ENCODE measurements around the gene C2CD2. TPM values are rescaled to one million over a fixed set of nuclear protein-coding genes. Genes with fewer than 3 reads are reported as not detected.

The C2CD2 gene
- total RNA-seq, 1 experiment from 2014 or later = 50.4 TPM

DNA sequence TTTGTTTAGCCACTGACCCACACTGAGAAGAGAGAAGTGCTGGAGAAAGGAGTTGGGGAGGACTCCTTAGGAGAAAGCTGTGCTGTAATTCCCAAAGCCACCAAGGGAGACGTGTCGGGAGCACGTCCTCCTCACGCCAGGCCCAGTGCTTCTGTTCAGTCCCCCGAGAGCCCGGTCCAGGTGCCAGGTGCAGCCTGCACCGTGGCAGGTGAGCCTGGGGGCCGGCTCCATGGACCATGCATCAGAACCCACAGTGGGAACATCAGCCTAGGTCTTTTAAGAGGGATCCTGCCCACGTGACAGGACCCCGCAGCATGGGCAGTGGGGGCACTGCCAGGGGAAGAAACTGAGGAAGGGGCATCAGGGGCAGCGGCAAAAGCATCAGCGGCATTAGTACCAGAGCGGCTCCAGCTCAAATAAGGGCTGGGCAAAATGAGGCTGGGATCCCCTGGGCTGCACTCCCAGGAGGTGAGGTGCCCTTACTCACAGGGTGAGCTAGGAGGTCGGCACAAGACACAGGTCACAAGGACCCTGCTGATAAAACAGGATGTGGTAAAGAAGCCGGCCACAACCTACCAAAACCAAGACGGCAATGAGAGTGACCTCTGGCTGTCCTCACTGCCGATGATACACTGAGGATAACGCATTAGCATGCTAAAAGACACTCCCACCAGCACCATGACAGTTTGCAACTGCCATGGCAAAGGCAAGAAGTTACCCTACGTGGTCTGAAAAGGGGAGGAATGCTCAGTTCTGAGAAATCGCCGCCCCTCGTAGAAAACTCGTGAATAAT is 50.1 kb downstream of the C2CD2 start:
- H3K27me3 ChIP-seq (ENCODE audit: low read length) = no peaks in the 10 kb centered on the region
- no peak overlapping the region for H2AFZ ChIP-seq (ENCODE audit: low read length)
- no peak overlapping the region for H3K9ac ChIP-seq (ENCODE audit: low read length)
- no peak overlapping the region for H3K27ac ChIP-seq (ENCODE audit: low read length)
- DNase-seq (no peak), ATAC-seq (no peak)
- H4K20me1 ChIP-seq (ENCODE audit: low read length) = no peaks in the 10 kb centered on the region
- no peaks in the 10 kb centered on the region for H3K4me1 ChIP-seq (ENCODE audit: insufficient read depth, low read length)
- no peaks in the 10 kb centered on the region for H3K9me2 ChIP-seq (replicated peaks; ENCODE audit: low read length)
- no peak for TF ChIP-seq EZH2phosphoT487 (IDR thresholded peaks at IDR 0.05; ENCODE audit: borderline replicate concordance, low read length)
- no peak for TF ChIP-seq EZH2 (IDR thresholded peaks at IDR 0.05; ENCODE audit: low read length, unreplicated experiment)
- TF ChIP-seq, protein P1, sequence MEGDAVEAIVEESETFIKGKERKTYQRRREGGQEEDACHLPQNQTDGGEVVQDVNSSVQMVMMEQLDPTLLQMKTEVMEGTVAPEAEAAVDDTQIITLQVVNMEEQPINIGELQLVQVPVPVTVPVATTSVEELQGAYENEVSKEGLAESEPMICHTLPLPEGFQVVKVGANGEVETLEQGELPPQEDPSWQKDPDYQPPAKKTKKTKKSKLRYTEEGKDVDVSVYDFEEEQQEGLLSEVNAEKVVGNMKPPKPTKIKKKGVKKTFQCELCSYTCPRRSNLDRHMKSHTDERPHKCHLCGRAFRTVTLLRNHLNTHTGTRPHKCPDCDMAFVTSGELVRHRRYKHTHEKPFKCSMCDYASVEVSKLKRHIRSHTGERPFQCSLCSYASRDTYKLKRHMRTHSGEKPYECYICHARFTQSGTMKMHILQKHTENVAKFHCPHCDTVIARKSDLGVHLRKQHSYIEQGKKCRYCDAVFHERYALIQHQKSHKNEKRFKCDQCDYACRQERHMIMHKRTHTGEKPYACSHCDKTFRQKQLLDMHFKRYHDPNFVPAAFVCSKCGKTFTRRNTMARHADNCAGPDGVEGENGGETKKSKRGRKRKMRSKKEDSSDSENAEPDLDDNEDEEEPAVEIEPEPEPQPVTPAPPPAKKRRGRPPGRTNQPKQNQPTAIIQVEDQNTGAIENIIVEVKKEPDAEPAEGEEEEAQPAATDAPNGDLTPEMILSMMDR (conservative IDR thresholded peaks at IDR 0.05; ENCODE audit: low read depth, low read length) = no peak
- ChIA-PET POLR2A (ENCODE audit: unreplicated experiment) (no interaction called here), CTCF (no interaction called here)
- H3K4me2 ChIP-seq (ENCODE audit: low read length) = no peak overlapping the region
- no peak overlapping the region for H3K4me3 ChIP-seq (ENCODE audit: low read length)
- no TSS peak for BruUV-seq (replicated peaks)
- no peaks in the 10 kb centered on the region for H3K9me3 ChIP-seq (ENCODE audit: low read length)
- no peaks in the 10 kb centered on the region for H3K79me2 ChIP-seq (ENCODE audit: low read length)
- intact Hi-C loops (cut with micrococcal nuclease) = no loop called here
- no peaks in the 10 kb centered on the region for H3F3A ChIP-seq (ENCODE audit: low read length, unreplicated experiment)
- H3K36me3 ChIP-seq (ENCODE audit: low read depth, low read length) = peaks cover 43% of the 10 kb centered on the region

GRCh38 chr21:41902946-41903345 is 50.9 kb downstream of the C2CD2 start:
- H3K9me2 ChIP-seq (replicated peaks; ENCODE audit: low read length) = no peaks in the 10 kb centered on the region
- BruUV-seq (replicated peaks) = no TSS peak
- ATAC-seq (no peak), DNase-seq (no peak)
- intact Hi-C loops (cut with micrococcal nuclease) = no loop called here
- H3K27me3 ChIP-seq (ENCODE audit: low read length) = no peaks in the 10 kb centered on the region
- no peak overlapping the region for H3K4me2 ChIP-seq (ENCODE audit: low read length)
- no peak overlapping the region for H3K4me3 ChIP-seq (ENCODE audit: low read length)
- peaks cover 39% of the 10 kb centered on the region for H3K36me3 ChIP-seq (ENCODE audit: low read depth, low read length)
- no peak for TF ChIP-seq EZH2 (IDR thresholded peaks at IDR 0.05; ENCODE audit: low read length, unreplicated experiment)
- no peaks in the 10 kb centered on the region for H4K20me1 ChIP-seq (ENCODE audit: low read length)
- H3K4me1 ChIP-seq (ENCODE audit: insufficient read depth, low read length) = no peaks in the 10 kb centered on the region
- POLR2A ChIA-PET (ENCODE audit: unreplicated experiment) = no interaction called here
- no peak overlapping the region for H3K9ac ChIP-seq (ENCODE audit: low read length)
- CTCF ChIA-PET = no interaction called here
- no peaks in the 10 kb centered on the region for H3F3A ChIP-seq (ENCODE audit: low read length, unreplicated experiment)
- H3K79me2 ChIP-seq (ENCODE audit: low read length) = no peaks in the 10 kb centered on the region
- H3K27ac ChIP-seq (ENCODE audit: low read length) = no peak overlapping the region
- H3K9me3 ChIP-seq (ENCODE audit: low read length) = no peaks in the 10 kb centered on the region
- no peak overlapping the region for H2AFZ ChIP-seq (ENCODE audit: low read length)

DNA sequence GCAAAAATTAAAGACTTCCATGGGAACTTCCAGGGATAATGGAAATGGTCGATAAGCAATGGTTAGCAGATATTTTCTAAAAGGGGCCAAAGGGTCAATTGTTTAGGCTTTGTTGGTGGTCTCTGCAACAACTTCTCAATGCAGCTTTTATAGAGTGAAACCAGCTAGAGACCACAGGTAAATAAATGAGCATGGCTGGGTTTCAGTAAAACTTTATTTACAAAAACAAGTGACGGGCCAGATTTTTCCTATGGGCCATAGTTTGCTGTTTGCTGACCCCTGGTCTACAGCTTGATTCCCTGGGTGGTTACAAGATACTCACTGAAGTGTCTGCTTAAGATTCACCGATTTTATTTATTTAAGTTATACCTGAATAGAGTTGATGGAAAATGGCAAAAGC is 52.0 kb downstream of the C2CD2 start:
- no peaks in the 10 kb centered on the region for H3K27me3 ChIP-seq (ENCODE audit: low read length)
- H3K9me3 ChIP-seq (ENCODE audit: low read length) = no peaks in the 10 kb centered on the region
- no peaks in the 10 kb centered on the region for H3K9me2 ChIP-seq (replicated peaks; ENCODE audit: low read length)
- no peak overlapping the region for H2AFZ ChIP-seq (ENCODE audit: low read length)
- no peaks in the 10 kb centered on the region for H4K20me1 ChIP-seq (ENCODE audit: low read length)
- no TSS peak for BruUV-seq (replicated peaks)
- H3K79me2 ChIP-seq (ENCODE audit: low read length) = no peaks in the 10 kb centered on the region
- ATAC-seq = no peak
- intact Hi-C loops (cut with micrococcal nuclease) = no loop called here
- no peak for DNase-seq
- H3K4me3 ChIP-seq (ENCODE audit: low read length) = no peak overlapping the region
- no peaks in the 10 kb centered on the region for H3F3A ChIP-seq (ENCODE audit: low read length, unreplicated experiment)
- H3K4me1 ChIP-seq (ENCODE audit: insufficient read depth, low read length) = no peaks in the 10 kb centered on the region
- no peak overlapping the region for H3K9ac ChIP-seq (ENCODE audit: low read length)
- H3K4me2 ChIP-seq (ENCODE audit: low read length) = no peak overlapping the region
- CTCF ChIA-PET = no interaction called here
- POLR2A ChIA-PET (ENCODE audit: unreplicated experiment) = no interaction called here
- peaks cover 29% of the 10 kb centered on the region for H3K36me3 ChIP-seq (ENCODE audit: low read depth, low read length)
- TF ChIP-seq EZH2phosphoT487 (IDR thresholded peaks at IDR 0.05; ENCODE audit: borderline replicate concordance, low read length) (no peak), EZH2 (IDR thresholded peaks at IDR 0.05; ENCODE audit: low read length, unreplicated experiment) (no peak)
- TF ChIP-seq, protein P1 (conservative IDR thresholded peaks at IDR 0.05; ENCODE audit: low read depth, low read length) = no peak
- H3K27ac ChIP-seq (ENCODE audit: low read length) = no peak overlapping the region

Measured in PC-3 (cell line).